Measurements from ENCODE around the gene MYOZ3. TPM values are rescaled to one million over a fixed set of nuclear protein-coding genes. Genes with fewer than 3 reads are reported as not detected.

Gene MYOZ3
- total and polyA plus RNA-seq, 2 of the 8 experiments (the other 6 are each of a cell fraction or from before 2014, with no cell fraction given) = 9.6 to 19.1 TPM

GRCh38 chr5:150639377-150639692, 21.7 kb upstream of the MYOZ3 start:
- peaks cover 0 to 22% (median 13%) of the 10 kb centered on the region in 4 experiments; a peak in 5 of 7 replicates for H3K4me1 ChIP-seq (replicated peaks in 1 of 4; ENCODE audit: control insufficient read depth in 3 of 4, insufficient read depth in 4 of 4, low read length in 3 of 4)
- H2BK120ac ChIP-seq (replicated peaks; ENCODE audit: low read depth, low read length) = no peak overlapping the region

More at GRCh38 chr5:150639377-150639692, 21.7 kb upstream of the MYOZ3 start:
- Histone ChIP-seq H3K27me3 (replicated peaks in 1 of 4; ENCODE audit: control insufficient read depth in 3 of 4, extremely low read depth in 1 of 4, insufficient read depth in 3 of 4, low read length in 3 of 4) (no peaks in the 10 kb centered on the region), H3K14ac (ENCODE audit: insufficient read length) (no peak overlapping the region), H4K91ac (replicated peaks; ENCODE audit: insufficient read length, low read length) (no peak overlapping the region), H2AK5ac (ENCODE audit: low read depth, low read length) (no peak overlapping the region), H3K4me2 (ENCODE audit: insufficient read depth in 1 of 2, low read depth in 2 of 2, low read length in 2 of 2) (no peak overlapping the region), H3K79me1 (ENCODE audit: low read depth, low read length) (no peaks in the 10 kb centered on the region), H4K20me1 (replicated peaks in 1 of 2; ENCODE audit: control insufficient read depth in 1 of 2, insufficient read depth in 2 of 2, low read length in 2 of 2) (no peaks in the 10 kb centered on the region), H3K27ac (ENCODE audit: low read depth, low read length) (no peak overlapping the region), H3K23me2 (ENCODE audit: low read depth, low read length) (no peaks in the 10 kb centered on the region), H3K4me3 (ENCODE audit: extremely low read depth in 1 of 4, insufficient read depth in 2 of 4, low read depth in 3 of 4, low read length in 4 of 4) (no peak overlapping the region), H2BK15ac (ENCODE audit: low read length) (no peak overlapping the region), H3K18ac (ENCODE audit: extremely low read depth, low read length) (no peak overlapping the region), H3K36me3 (ENCODE audit: control insufficient read depth in 2 of 4, insufficient read depth in 4 of 4, low read length in 3 of 4) (no peaks in the 10 kb centered on the region), H3K9ac (replicated peaks in 1 of 4; ENCODE audit: extremely low read depth in 1 of 4, low read depth in 3 of 4, low read length in 3 of 4) (no peak overlapping the region), H2BK12ac (ENCODE audit: low read depth, low read length) (no peak overlapping the region), H3K23ac (ENCODE audit: insufficient read length) (no peak overlapping the region), H2AFZ (ENCODE audit: low read length) (no peak overlapping the region), H4K5ac (ENCODE audit: insufficient read length, low read depth, low read length) (no peak overlapping the region), H2BK20ac (ENCODE audit: low read length) (no peak overlapping the region), H3K9me3 (ENCODE audit: insufficient read depth in 2 of 2, low read depth in 1 of 2, low read length in 1 of 2) (no peaks in the 10 kb centered on the region), H3K56ac (replicated peaks; ENCODE audit: insufficient read length, low read depth, low read length) (no peak overlapping the region), H2BK5ac (ENCODE audit: low read depth, low read length) (no peak overlapping the region), H3K79me2 (ENCODE audit: control insufficient read depth in 1 of 2, insufficient read depth in 2 of 2, low read length in 2 of 2) (no peaks in the 10 kb centered on the region), H4K8ac (ENCODE audit: extremely low read depth, insufficient read depth, low read length) (no peak overlapping the region), H3K4ac (replicated peaks; ENCODE audit: insufficient read length, low read depth, low read length) (no peak overlapping the region)
- ChIA-PET CTCF (ENCODE audit: partially characterized antibody) (interaction anchor here (0.8 to 18.4 kb wide), 12 partner anchors 10 to 336 kb away, joined by 3 to 247 read pairs (median 4); partner anchors contain the start of genes ARSI and MYOZ3), POLR2A (ENCODE audit: partially characterized antibody) (interaction anchor here (1.0 to 1.5 kb wide), 5 partner anchors 9 to 189 kb away, joined by 3 to 4 read pairs (median 3); partner anchors contain the start of gene RBM22)
- FAIRE-seq (no peak), DNase-seq (ENCODE audit: low read depth in 1 of 2, low spot score in 2 of 2) (no peak)
- 89% methylated on average over 3 of the region's 3 CpGs; no CpG with 5 or more reads in 1 of the 2 experiments for WGBS, 2 experiments (ENCODE audit: extremely low coverage in 1 of 2, insufficient coverage in 1 of 2, insufficient read length in 1 of 2, insufficient replicate concordance in 2 of 2, low coverage in 1 of 2, low lambda C conversion rate in 2 of 2, missing lambda C conversion rate in 1 of 2)
- no peak for TF ChIP-seq SRF (IDR thresholded peaks at IDR 0.05; ENCODE audit: low read depth, low read length)
